Right atrium auricular region (tissue), 2 donors: ENCODE results near the gene IGSF9. TPM values are rescaled to one million over a fixed set of nuclear protein-coding genes. Genes with fewer than 3 reads are reported as not detected.

Experiments used
- DNase-seq: peaks from one replicate; pipeline ENCODE4 v3.0.0-alpha.2; 2019; ENCODE audit warnings: low spot score
- H3K27ac ChIP-seq, 2 donors: fragments of 200-600 bp; sonication (generic); 1 replicate in 1 of 2; 2 replicates in 1 of 2; pipeline ENCODE4 v1.5.1; 2016 to 2019
- H3K27me3 ChIP-seq, 2 donors: fragments of 200-600 bp; sonication (generic); one replicate each; pipeline versions ENCODE4 v1.5.1 to v1.6.0; 2017 to 2019
- H3K36me3 ChIP-seq: fragments of 200-600 bp; sonication (generic); one replicate; pipeline ENCODE4 v1.5.1; 2016
- H3K4me1 ChIP-seq, 2 donors: fragments of 200-600 bp; sonication (generic); one replicate each; pipeline versions ENCODE4 v1.5.1 to v1.6.0; 2017 to 2019
- H3K4me3 ChIP-seq, 2 donors: fragments of 200-600 bp; sonication (generic); 1 replicate in 1 of 2; 2 replicates in 1 of 2; pipeline ENCODE4 v1.5.1; 2017 to 2019; ENCODE audit warnings: mild to moderate bottlenecking in 1 of 2, moderate library complexity in 1 of 2
- H3K9me3 ChIP-seq, 2 donors: fragments of 200-600 bp; sonication (generic); one replicate each; pipeline ENCODE4 v1.5.1; 2019
- CTCF ChIP-seq, 2 donors: fragments of 200-600 bp; sonication (generic); IDR thresholded peaks; one replicate each; pipeline ENCODE4 v1.5.1; 2019; ENCODE audit warnings: antibody characterized with exemption in 2 of 2
- total RNA-seq, 2 donors: library from RNA; depleted of rRNA; stranded (reverse); fragments of >200 nt; gene quantifications; one replicate each; pipeline ENCODE4 v1.1.0, GENCODE V29; 2016

IGSF9 gene
- total RNA-seq, 2 donors from 2014 or later: 2.0 to 5.4 TPM

- Histone ChIP-seq H3K27me3 (no peaks in the 10 kb centered on the region), H3K4me3 (peak overlapping the region in 1 of 2 donors; percentile 9), H3K4me1 (no peaks in the 10 kb centered on the region), H3K9me3 (no peaks in the 10 kb centered on the region), H3K36me3 (no peaks in the 10 kb centered on the region), H3K27ac (peak overlapping the region in 1 of 2 donors; percentile 56)
- no peak for TF ChIP-seq CTCF (IDR thresholded peaks at IDR 0.05)
- DNase-seq: no peak
These were observed 16.8 kb upstream of the IGSF9 start for GRCh38 chr1:159962176-159962575.

GRCh38 chr1:159961636-159962035 is 16.2 kb upstream of the IGSF9 start:
- peak overlapping the region in 1 of 2 donors; percentile 9 for H3K4me3 ChIP-seq
- no peak for TF ChIP-seq CTCF (IDR thresholded peaks at IDR 0.05)
- peak overlapping the region in 1 of 2 donors; percentile 56 for H3K27ac ChIP-seq

GRCh38 chr1:159960721-159961381 is 15.4 kb upstream of the IGSF9 start:
- Histone ChIP-seq H3K36me3 (no peaks in the 10 kb centered on the region), H3K27me3 (no peaks in the 10 kb centered on the region), H3K4me3 (peak overlapping the region in 1 of 2 donors; percentile 9), H3K27ac (peak overlapping the region in 1 of 2 donors; percentile 56), H3K4me1 (no peaks in the 10 kb centered on the region), H3K9me3 (no peaks in the 10 kb centered on the region)
- peak; percentile 95 for DNase-seq
- TF ChIP-seq CTCF (IDR thresholded peaks at IDR 0.05): no peak

More at GRCh38 chr1:159961636-159962035, 16.2 kb upstream of the IGSF9 start:
- no peaks in the 10 kb centered on the region for H3K9me3 ChIP-seq
- H3K4me1 ChIP-seq: no peaks in the 10 kb centered on the region
- H3K36me3 ChIP-seq: no peaks in the 10 kb centered on the region
- H3K27me3 ChIP-seq: no peaks in the 10 kb centered on the region
- DNase-seq: no peak

- Histone ChIP-seq H3K27ac (no peak overlapping the region), H3K27me3 (no peaks in the 10 kb centered on the region), H3K4me3 (no peak overlapping the region), H3K9me3 (no peaks in the 10 kb centered on the region), H3K4me1 (no peaks in the 10 kb centered on the region), H3K36me3 (no peaks in the 10 kb centered on the region)
- DNase-seq: no peak
- TF ChIP-seq CTCF (IDR thresholded peaks at IDR 0.05): no peak
These were observed 14.0 kb upstream of the IGSF9 start for GRCh38 chr1:159959451-159959850.

- Histone ChIP-seq H3K4me1 (peaks cover 0 to 2% of the 10 kb centered on the region in 2 donors), H3K36me3 (no peaks in the 10 kb centered on the region), H3K27ac (no peak overlapping the region), H3K4me3 (no peak overlapping the region), H3K9me3 (no peaks in the 10 kb centered on the region), H3K27me3 (no peaks in the 10 kb centered on the region)
- DNase-seq: no peak
- TF ChIP-seq CTCF (IDR thresholded peaks at IDR 0.05): no peak
These were observed 13.4 kb upstream of the IGSF9 start for GRCh38 chr1:159958719-159959380.
